Stomach (tissue), 9 donors: ENCODE results near the gene CARD14. TPM values are rescaled to one million over a fixed set of nuclear protein-coding genes. Genes with fewer than 3 reads are reported as not detected.

Experiments
- DNase-seq, 2 donors: peaks; one replicate each; pipeline versions ENCODE4 v3.0.0 to v3.0.0-alpha.2; 2013 to 2019
- H3K27ac ChIP-seq, 5 donors: fragments of 200-600 bp in 4 of 5; sonication (generic) in 4 of 5; one replicate each; pipeline ENCODE4 v1.5.1; 2013 to 2019; ENCODE audit warnings: mild to moderate bottlenecking in 1 of 5, moderate library complexity in 1 of 5
- H3K27me3 ChIP-seq, 3 donors: fragments of 200-600 bp; sonication (generic); one replicate each; pipeline ENCODE4 v1.5.1; 2017 to 2019; ENCODE audit warnings: mixed run types in 1 of 3
- H3K36me3 ChIP-seq, 4 donors: fragments of 200-600 bp; sonication (generic); 1 replicate in 3 of 4; 2 replicates in 1 of 4; pipeline ENCODE4 v1.5.1; 2016 to 2019
- H3K4me1 ChIP-seq, 4 donors: fragments of 200-600 bp; sonication (generic); one replicate each; pipeline ENCODE4 v1.5.1; 2016 to 2019
- H3K4me3 ChIP-seq, 4 donors: fragments of 200-600 bp; sonication (generic) in 3 of 4; one replicate each; pipeline ENCODE4 v1.5.1; 2016 to 2019; ENCODE audit warnings: mild to moderate bottlenecking in 1 of 4
- H3K9me3 ChIP-seq, 4 donors: fragments of 200-600 bp; sonication (generic); one replicate each; pipeline ENCODE4 v1.5.1; 2016 to 2019
- EP300 ChIP-seq: sonication (generic); formaldehyde crosslinking; IDR thresholded peaks from one replicate; pipeline ENCODE4 v1.6.1; 2017; ENCODE audit warnings: antibody characterized with exemption
- POLR2A ChIP-seq, 4 donors: fragments of 450-650 bp; IDR thresholded peaks; one replicate each; pipeline ENCODE4 v1.6.1; 2016; ENCODE audit warnings: antibody characterized with exemption in 4 of 4, control low read depth in 2 of 4, mild to moderate bottlenecking in 1 of 4, moderate library complexity in 1 of 4
- POLR2AphosphoS5 ChIP-seq, 3 donors: sonication (generic); formaldehyde crosslinking; IDR thresholded peaks; one replicate each; pipeline ENCODE4 v1.6.1; 2016; ENCODE audit warnings: antibody characterized with exemption in 3 of 3
- WGBS, 5 donors: extraction: QIAGEN DNeasy Blood & Tissue Kit in 3 of 5; methylation state at CpG; one replicate each; pipeline versions ENCODE4 v1.1.5 to v1.1.7; 2013 to 2018; 5-methylcytosine and 5-hydroxymethylcytosine counted together
- intact Hi-C: fragments of 100-400 bp; cut with DNase I; formaldehyde crosslinking; loops from one replicate; pipeline ENCODE4 v1.15.1; 2023; ENCODE audit warnings: low total_unique reads
- polyA plus RNA-seq, 3 donors: library from polyadenylated mRNA; stranded (reverse); fragments of 200-250 nt; gene quantifications; one replicate each; pipeline ENCODE4 v1.2.3, GENCODE V29; 2013
- total RNA-seq, 5 donors: library from RNA; depleted of rRNA; stranded (reverse); fragments of >200 nt; gene quantifications; one replicate each; pipeline versions ENCODE4 v1.1.0 to v1.2.3, GENCODE V29; 2014 to 2016
- TF ChIP-seq, protein P1 (sequence below), 7 experiments: fragments of 450-650 bp in 4 of 7; fragments of 200-600 bp in 3 of 7; sonication (generic) in 3 of 7; IDR thresholded peaks; one replicate each; pipeline ENCODE4 v1.5.1; 2016 to 2019; ENCODE audit warnings: antibody characterized with exemption in 7 of 7, control low read depth in 2 of 7, mild to moderate bottlenecking in 1 of 7
- donor health status: healthy with polysubstance abuse.
- donor health status: Bipolar disorder and iron deficiency.
- donor health status: healthy.

Gene CARD14
- total and polyA plus RNA-seq, 8 donors: 0.12 to 10.5 (median 3.3) TPM; not detected in 4

DNA sequence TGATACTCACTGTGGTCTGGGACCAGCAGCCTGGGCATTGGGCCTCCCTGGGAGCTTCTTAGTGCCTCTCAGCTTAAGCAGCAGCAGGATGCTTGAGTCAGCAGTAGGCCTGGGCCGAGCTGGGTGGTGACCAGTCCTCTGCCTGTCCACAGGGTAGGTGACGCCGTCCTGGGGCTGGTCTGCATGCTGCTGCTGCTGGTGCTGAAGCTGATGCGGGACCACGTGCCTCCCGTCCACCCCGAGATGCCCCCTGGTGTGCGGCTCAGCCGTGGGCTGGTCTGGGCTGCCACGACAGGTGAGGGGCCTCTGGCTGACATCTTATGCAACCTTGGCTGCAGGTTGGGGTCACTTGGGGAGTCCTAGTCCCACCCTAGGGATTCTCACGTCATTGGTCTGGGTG lies 57.8 kb downstream of the CARD14 start:
- intact Hi-C loops: no loop called here
- Histone ChIP-seq H3K9me3 (peaks cover under 1 to 14% (median 7%) of the 10 kb centered on the region in 4 donors), H3K27me3 (no peaks in the 10 kb centered on the region), H3K36me3 (peaks cover 0 to 71% (median 58%) of the 10 kb centered on the region in 4 donors), H3K4me1 (peaks cover 0 to 4% (median under 1%) of the 10 kb centered on the region in 4 donors), H3K27ac (no peak overlapping the region), H3K4me3 (no peak overlapping the region)
- TF ChIP-seq EP300 (no peak), POLR2AphosphoS5 (IDR thresholded peaks at IDR 0.05) (no peak), POLR2A (IDR thresholded peaks at IDR 0.05) (no peak)
- TF ChIP-seq, protein P1, sequence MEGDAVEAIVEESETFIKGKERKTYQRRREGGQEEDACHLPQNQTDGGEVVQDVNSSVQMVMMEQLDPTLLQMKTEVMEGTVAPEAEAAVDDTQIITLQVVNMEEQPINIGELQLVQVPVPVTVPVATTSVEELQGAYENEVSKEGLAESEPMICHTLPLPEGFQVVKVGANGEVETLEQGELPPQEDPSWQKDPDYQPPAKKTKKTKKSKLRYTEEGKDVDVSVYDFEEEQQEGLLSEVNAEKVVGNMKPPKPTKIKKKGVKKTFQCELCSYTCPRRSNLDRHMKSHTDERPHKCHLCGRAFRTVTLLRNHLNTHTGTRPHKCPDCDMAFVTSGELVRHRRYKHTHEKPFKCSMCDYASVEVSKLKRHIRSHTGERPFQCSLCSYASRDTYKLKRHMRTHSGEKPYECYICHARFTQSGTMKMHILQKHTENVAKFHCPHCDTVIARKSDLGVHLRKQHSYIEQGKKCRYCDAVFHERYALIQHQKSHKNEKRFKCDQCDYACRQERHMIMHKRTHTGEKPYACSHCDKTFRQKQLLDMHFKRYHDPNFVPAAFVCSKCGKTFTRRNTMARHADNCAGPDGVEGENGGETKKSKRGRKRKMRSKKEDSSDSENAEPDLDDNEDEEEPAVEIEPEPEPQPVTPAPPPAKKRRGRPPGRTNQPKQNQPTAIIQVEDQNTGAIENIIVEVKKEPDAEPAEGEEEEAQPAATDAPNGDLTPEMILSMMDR (IDR thresholded peaks at IDR 0.05): no peak
- no peak for DNase-seq
- WGBS, 5 donors: 91 to 96% (median 95%) methylated on average over 10 to 11 of the region's 11 CpGs

DNA sequence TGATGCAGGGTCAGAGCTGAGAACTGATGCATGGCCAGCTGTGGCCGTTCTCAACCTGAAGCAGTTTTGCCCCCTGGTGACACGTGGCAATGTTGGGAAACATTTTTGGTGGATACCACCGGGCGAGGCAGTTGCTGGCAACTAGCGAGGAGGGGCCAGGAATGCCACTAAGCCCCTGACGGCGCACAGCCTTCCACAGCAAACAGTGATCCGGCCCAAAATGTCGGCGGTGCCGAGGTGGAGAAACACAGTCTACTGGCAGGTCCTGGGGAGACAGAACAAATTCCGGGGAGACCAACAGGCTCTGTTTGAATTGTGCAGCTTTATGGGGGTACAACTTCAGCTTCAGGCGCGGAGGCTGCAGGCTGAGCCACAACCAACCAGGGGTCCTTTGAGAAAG lies 58.6 kb downstream of the CARD14 start:
- TF ChIP-seq POLR2A (IDR thresholded peaks at IDR 0.05) (no peak), POLR2AphosphoS5 (IDR thresholded peaks at IDR 0.05) (no peak), EP300 (no peak)
- Histone ChIP-seq H3K27me3 (no peaks in the 10 kb centered on the region), H3K9me3 (peaks cover 5 to 22% (median 14%) of the 10 kb centered on the region in 4 donors), H3K36me3 (peaks cover 0 to 79% (median 61%) of the 10 kb centered on the region in 4 donors), H3K27ac (no peak overlapping the region), H3K4me1 (peaks cover 0 to 4% (median 0%) of the 10 kb centered on the region in 4 donors), H3K4me3 (no peak overlapping the region)
- 86 to 93% (median 91%) methylated on average over 12 to 14 of the region's 14 CpGs for WGBS, 5 donors
- no peak for DNase-seq
- intact Hi-C loops: no loop called here

DNA sequence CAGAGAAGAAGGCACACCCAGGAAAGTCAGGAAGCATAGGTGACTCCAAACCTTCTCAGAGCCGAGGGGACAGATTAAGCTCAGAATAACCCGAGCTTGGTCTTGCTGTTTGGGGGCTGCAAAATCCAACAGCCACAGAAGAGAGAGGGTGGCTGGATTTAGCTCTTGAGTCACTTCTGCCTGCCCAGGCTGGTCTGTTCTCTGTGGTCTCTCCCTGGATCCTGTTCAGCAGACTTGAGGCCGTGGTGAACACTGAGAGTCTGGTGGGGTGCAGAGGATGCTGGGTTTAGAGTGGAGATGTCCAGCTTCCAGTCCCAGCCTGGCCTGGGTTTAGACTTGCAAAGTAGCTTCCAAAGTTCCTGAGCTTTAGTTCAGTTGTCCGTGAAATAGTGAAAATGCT lies 59.2 kb downstream of the CARD14 start:
- Histone ChIP-seq H3K27me3 (no peaks in the 10 kb centered on the region), H3K27ac (no peak overlapping the region), H3K4me3 (no peak overlapping the region), H3K9me3 (peaks cover 5 to 27% (median 17%) of the 10 kb centered on the region in 4 donors), H3K4me1 (no peaks in the 10 kb centered on the region), H3K36me3 (peaks cover 0 to 84% (median 66%) of the 10 kb centered on the region in 4 donors)
- 83 to 97% (median 90%) methylated on average over 4 of the region's 4 CpGs for WGBS, 5 donors
- TF ChIP-seq EP300 (no peak), POLR2AphosphoS5 (IDR thresholded peaks at IDR 0.05) (no peak), POLR2A (IDR thresholded peaks at IDR 0.05) (no peak)
- TF ChIP-seq, protein P1 (IDR thresholded peaks at IDR 0.05): no peak
- intact Hi-C loops: no loop called here
- DNase-seq: no peak

DNA sequence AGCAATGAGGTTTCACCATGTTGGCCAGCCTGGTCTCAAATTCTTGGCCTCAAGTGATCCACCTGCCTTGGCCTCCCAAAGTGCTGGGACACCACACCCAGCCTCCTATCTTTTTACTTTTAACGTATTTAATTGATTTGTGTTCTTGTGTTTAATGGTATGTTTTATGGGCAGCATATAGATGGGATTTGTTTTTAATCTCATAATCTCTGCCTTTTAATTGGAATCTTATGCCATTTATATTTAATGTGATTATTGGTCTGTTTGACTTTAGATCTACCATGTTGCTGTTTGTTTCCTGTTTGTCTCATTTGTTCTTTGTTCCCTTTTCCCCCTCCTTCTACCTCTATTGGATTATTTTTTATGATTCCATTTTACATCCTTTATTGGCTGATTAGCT lies 62.6 kb downstream of the CARD14 start:
- Histone ChIP-seq H3K9me3 (peaks cover 5 to 30% (median 17%) of the 10 kb centered on the region in 4 donors), H3K27ac (no peak overlapping the region), H3K36me3 (peaks cover 10 to 100% (median 86%) of the 10 kb centered on the region in 4 donors), H3K27me3 (no peaks in the 10 kb centered on the region), H3K4me1 (no peaks in the 10 kb centered on the region), H3K4me3 (no peak overlapping the region)
- TF ChIP-seq POLR2AphosphoS5 (IDR thresholded peaks at IDR 0.05) (no peak), EP300 (no peak), POLR2A (IDR thresholded peaks at IDR 0.05) (no peak)
- TF ChIP-seq, protein P1 (IDR thresholded peaks at IDR 0.05): no peak
- WGBS, 5 donors: 100% methylated on average over 1 of the region's 1 CpG
- no peak for DNase-seq
- intact Hi-C loops: no loop called here

DNA sequence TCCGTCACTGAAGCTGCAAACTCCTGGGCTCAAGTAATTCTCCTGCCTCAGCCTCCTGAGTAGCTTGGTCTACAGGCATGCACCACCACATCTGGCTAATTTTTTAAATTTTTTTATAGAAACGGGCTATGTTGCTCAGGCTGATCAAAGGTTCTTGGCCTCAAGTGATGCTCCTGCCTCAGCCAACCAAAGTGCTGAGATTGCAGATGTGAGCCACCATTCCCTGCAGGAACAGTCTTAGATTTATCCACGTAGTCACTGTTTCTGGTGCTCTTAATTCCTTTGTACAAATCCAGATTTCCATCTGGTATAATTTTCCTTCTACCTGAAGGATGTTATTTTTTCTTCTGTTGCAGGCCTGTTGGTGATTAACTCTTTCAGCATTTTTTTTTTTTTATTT lies 63.4 kb downstream of the CARD14 start:
- no peaks in the 10 kb centered on the region for H3K27me3 ChIP-seq
- H3K27ac ChIP-seq: no peak overlapping the region
- no peaks in the 10 kb centered on the region for H3K4me1 ChIP-seq
- intact Hi-C loops: no loop called here
- TF ChIP-seq EP300 (no peak), POLR2AphosphoS5 (IDR thresholded peaks at IDR 0.05) (no peak), POLR2A (IDR thresholded peaks at IDR 0.05) (no peak)
- TF ChIP-seq, protein P1 (IDR thresholded peaks at IDR 0.05): no peak
- no peak for DNase-seq
- H3K36me3 ChIP-seq: peaks cover 18 to 100% (median 86%) of the 10 kb centered on the region in 4 donors
- no peak overlapping the region for H3K4me3 ChIP-seq
- 89 to 99% (median 95%) methylated on average over 3 of the region's 3 CpGs for WGBS, 5 donors
- peaks cover 5 to 30% (median 17%) of the 10 kb centered on the region in 4 donors for H3K9me3 ChIP-seq
